Epithelial cell of esophagus (primary cell): Measurements from ENCODE around the gene CISH.
A peak's percentile ranks its signal among the peaks of the same experiment; 100 is the strongest.

ENCODE experiments used
- DNase-seq: peaks from one replicate; pipeline ENCODE4 v3.0.0; 2010; ENCODE audit warnings: low read depth
- H3K4me3 ChIP-seq: 2 replicates; pipeline ENCODE4 v1.5.1; 2011; ENCODE audit warnings: mild to moderate bottlenecking, low read length, control low read depth
- CTCF ChIP-seq: IDR thresholded peaks from 2 replicates; pipeline ENCODE4 v1.5.1; 2011; ENCODE audit warnings: low read depth, mild to moderate bottlenecking, low read length, control low read depth, inconsistent platforms; ENCODE audit not compliant: insufficient read depth; ENCODE audit errors: missing control alignments

Gene CISH

GRCh38 chr3:50583897-50584296 lies 27.7 kb downstream of the CISH start:
- no peak for TF ChIP-seq CTCF
- DNase-seq = no peak
- no peak overlapping the region for H3K4me3 ChIP-seq

- H3K4me3 ChIP-seq = no peak overlapping the region
- TF ChIP-seq CTCF = no peak
- DNase-seq = no peak
These were observed 29.5 kb downstream of the CISH start for GRCh38 chr3:50582083-50582482.

GRCh38 chr3:50581459-50581842 lies 30.1 kb downstream of the CISH start:
- DNase-seq = no peak
- TF ChIP-seq CTCF = no peak
- no peak overlapping the region for H3K4me3 ChIP-seq

GRCh38 chr3:50580683-50581458 lies 30.7 kb downstream of the CISH start:
- TF ChIP-seq CTCF = no peak
- no peak overlapping the region for H3K4me3 ChIP-seq
- DNase-seq = no peak

- no peak overlapping the region for H3K4me3 ChIP-seq
- no peak for TF ChIP-seq CTCF
- no peak for DNase-seq
These were observed 34.2 kb downstream of the CISH start for GRCh38 chr3:50577348-50577747.

- DNase-seq = peak; percentile 45
- no peak overlapping the region for H3K4me3 ChIP-seq
- no peak for TF ChIP-seq CTCF
These were observed 36.2 kb downstream of the CISH start for GRCh38 chr3:50575372-50575771.

- H3K4me3 ChIP-seq = no peak overlapping the region
- no peak for DNase-seq
- TF ChIP-seq CTCF = no peak
These were observed 37.1 kb downstream of the CISH start for GRCh38 chr3:50574444-50574831.
